Activated T-cell treated with anti-CD3 and anti-CD28 coated beads, Interleukin-2, amount 50 U/mL, for 48 hours (primary cell): ENCODE data around the gene ERO1A.

Source experiments
- DNase-seq, 2 experiments: peaks; one replicate each; pipeline ENCODE4 v3.0.0-alpha.2; 2020

The ERO1A gene

DNA sequence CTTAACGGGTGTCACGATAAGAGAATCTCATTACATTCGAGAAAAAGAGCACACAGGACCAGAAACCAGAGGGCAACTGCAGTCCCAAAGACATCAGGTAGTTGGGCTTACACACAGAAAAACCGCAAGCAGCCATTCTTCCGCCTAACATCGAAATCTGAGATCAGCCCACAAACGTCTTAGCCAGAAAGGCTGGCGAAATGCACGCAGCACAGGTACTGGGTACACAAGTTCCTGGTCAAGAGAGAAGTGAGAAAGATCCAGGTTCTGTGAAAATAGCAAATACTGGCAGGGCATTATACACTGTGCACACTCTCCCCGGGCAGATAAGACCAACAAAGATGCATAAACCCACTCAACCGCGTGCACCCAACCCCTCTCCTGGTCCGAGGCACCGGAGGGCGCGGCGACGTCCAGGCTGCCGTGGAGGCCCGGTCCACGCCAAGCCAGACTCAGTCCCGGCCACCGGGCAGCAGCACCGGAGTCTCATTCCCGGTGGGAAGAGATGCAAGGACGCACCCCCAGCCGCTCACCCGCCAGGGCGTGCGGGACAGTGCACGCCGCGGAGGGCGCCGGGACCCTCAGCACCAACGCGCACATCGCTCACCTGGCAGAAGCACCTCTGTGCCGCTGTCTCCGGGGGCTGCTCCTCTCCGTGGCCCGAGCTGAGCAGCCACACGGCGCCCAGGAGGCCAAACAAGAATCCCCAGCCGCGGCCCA is 437 bp downstream of the ERO1A start:
- DNase-seq: peak; percentile 70 to 74

DNA sequence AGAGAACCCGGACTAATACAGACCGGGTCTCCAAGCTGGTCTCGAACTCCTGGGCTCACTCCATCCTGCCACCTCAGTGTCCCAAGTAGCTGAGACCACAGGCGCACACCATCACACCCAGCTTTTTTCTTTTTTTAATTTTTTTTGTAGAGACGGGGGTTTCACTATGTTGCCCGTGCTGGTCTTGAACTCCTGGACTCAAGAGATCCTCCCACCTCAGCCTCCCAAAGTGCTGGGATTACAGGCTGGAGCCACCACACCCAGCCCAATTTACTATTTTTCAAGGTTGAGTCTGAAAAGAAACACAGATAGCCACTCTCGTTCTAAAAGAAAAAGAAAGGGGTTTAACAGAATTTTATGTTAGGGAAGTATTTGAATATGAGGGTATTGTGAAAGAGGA is 1.8 kb downstream of the ERO1A start:
- DNase-seq: no peak

DNA sequence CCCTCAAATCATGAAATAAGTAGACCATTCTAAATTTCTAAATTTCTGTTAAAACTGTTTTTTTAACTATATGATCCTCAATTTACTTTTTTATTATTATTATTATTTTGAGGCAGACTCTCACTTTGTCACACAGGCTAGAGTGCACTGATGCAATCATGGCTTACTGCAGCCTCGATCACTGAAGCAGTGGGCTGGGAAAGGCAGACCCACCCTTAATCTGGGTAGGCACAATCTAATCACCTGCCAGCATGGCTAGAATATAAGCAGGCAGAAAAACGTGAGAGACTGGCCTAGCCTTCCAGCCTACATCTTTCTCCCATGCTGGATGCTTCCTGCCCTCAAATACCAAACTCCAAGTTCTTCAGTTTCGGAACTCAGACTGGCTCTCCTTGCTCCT is 2.3 kb downstream of the ERO1A start:
- no peak for DNase-seq

DNA sequence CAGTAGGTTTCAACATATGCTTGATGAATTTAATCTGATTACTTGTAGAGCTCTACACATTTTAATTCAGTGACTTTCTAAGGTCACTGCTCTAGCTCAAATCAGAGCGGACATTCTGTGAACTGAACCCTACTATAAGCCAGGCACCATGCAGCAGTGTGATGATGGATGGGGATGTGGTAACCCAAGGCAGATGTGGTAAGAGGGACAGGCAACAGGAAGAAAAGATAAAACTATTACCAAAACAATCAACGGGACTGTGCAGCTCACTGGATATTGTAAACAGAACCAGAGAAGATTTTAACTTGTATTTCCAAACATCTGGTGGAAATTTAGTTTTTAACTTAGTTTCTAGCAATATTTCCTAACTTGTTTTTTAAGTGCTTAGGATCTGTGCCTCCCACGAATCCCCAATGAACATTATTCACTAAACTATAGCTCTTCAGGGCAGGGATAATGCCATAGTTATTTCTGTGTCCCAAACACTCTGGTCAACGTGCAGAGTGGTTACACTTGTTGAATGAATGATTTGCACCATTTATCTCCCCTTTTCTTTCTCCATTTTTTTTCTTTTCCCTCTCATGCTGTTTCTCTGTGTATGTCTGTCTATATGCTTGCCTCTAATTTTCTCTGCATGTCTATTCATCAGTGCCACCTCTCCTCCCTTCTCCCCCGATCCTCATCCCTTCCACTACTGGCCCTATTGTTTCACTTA is 3.0 kb downstream of the ERO1A start:
- DNase-seq: no peak

DNA sequence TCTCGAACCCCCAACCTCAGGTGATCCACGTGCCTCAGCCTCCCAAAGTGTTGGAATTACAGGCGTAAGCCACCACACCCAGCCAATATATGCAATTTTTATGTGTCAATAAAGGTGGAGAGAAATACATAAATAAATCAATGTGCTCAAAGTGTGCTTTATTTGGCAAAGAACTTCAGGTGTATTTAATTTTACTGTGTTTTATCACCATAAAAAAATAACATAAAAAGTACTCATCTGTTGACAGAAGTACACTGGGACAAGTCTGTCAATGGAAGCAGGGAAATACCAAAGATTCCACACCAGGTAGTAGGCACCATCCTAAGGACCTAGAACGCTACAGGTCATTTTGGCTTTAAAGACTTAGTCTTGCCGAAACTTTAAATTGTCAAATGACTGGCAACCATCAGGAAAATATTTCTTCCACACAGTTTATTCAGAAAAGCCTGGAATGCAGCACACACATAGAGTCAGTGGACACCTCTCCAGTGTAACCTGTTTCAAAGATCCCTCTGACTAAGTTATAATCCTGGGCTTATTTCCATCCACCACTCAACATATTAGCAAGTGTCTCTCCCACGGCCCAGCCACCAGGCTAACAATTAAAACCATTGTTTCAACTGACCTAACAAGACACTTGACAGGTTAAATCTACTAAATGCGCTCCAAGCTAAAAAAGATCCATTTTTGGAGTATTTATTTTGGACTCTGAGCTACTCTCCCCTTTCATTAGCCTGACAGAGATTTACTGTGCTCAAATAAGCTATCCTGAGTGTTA is 4.2 kb downstream of the ERO1A start:
- DNase-seq: no peak

DNA sequence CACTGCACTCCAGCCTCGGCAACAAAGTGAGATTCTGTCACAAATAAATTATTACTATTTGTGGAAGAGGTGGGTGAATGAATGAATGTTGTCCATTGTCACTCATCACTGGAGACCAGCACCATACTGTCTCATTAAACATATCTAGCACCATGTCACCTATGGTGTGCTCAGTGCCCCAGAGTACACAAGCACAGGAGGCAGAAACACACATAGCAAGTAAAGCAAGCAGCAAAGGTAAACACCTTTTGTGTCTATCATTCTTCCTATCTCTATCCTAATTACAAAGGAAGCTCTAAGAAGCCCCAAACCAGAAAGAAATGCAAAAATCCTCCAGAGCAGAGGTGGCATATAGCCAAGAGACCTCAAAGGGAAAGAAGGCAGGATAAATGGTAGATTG is 9.2 kb downstream of the ERO1A start:
- DNase-seq: no peak

DNA sequence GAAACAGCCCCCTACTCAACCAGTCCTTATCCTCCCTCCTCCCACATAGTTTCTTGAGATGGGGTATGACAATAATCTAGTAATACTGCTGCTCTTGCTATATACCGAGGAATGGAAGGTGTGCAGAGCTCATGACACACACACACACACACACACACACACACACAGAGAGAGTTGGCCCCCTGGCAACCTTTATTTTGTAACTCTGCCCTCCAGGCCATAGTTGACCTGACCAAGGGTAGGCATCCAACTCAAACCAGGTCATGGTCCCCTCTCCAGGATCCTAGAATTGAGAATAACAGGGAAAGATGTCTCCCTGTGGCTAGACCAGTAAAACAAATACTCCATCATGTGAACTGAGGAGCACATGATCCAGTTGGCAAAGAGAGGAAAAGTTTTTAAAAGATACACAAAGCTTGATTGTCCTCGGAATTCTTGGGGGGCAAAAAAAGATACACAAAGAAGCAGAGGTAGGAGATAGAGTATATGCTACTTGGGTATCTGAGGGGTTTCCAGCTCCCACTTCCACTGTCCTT is 11.3 kb downstream of the ERO1A start:
- no peak for DNase-seq

DNA sequence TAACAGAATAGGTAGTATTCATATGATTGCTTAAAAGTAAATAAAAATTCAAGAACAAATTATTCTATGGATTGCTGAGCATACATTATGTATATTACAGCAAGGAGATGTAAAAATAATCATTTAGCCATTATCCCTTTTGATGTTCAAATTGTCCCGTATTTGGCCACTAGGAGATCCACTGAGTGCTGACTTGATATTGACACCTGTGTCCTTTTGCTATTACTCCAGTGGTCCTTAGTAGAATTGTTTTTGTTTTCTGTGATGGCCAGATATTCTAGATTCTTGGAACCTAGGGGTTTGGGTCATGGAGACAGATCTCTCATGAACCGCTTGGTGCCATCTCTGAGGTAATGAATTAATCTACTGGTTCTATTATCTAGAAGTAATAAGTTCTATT is 16.8 kb downstream of the ERO1A start:
- no peak for DNase-seq

DNA sequence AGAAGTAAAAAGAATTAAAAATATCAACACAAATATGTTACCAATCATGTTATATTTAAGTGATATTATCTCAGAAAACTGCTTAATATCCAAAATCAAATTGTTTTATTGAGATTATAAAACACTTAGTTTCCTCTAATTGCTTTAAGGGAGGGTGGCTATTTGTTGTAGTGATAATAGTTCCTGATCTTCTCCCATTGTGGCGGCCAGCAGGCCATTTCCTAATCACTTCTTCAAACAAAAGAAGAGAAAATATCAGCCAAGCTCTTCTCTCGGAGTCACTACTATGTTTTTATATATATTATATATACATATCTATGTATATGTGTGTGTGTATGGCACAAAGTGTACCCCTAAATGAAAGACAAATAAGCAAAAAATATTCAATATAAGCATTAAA is 31.5 kb downstream of the ERO1A start:
- DNase-seq: no peak

DNA sequence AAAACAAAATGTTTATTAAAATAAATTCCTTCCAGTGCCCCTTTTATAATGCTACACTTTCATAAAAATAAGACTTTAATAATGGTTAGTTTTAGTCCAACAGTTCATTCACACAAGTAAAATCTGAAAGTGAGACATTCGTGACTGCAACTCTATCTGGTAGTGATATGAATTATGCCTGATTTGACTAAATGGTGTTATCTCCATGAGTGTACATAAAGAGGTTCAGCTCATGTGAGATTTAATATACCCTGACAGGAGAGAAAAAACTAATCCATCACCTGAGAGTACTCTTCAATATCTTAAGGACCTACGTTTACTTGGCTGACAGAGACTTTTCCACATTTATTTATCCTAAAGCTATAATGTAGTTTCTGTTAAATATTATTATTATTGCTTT is 34.0 kb downstream of the ERO1A start:
- no peak for DNase-seq

DNA sequence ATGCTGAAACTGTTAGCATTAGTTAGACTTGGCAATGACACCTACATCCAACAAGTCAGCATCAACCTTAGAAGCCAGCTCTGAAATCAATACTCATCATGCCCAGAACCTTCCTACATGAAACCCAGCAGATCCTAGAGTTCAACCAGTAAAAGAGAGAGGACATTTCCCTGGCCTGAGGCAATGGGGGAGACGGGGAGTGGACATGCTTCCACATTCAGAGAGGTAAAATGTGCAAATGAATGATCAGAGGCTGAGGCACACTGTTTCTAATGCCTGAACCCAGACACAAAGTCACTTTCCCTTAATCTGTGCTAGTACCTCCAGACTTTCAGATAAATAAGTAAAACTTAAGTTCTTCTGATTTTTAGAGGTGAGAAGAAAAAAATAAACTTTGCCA is 34.5 kb downstream of the ERO1A start:
- no peak for DNase-seq

DNA sequence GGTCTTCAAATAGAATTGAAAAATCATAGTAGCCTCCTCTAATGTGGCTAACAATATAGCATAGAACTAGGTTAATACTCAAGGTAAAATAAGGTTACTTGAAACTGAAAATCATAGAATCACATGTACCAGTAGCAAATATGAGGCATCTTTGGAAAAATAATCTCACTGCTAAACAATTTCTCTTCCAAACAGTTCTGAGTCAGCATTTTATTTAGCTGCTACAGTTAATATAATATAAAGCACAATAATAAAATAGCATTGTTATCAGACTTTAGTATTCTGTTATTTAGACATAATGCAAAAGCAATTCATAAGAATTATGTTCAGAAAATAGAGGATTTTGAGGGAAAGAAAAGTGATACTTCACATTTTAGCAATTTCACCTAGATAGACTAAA is 35.0 kb downstream of the ERO1A start:
- no peak for DNase-seq

DNA sequence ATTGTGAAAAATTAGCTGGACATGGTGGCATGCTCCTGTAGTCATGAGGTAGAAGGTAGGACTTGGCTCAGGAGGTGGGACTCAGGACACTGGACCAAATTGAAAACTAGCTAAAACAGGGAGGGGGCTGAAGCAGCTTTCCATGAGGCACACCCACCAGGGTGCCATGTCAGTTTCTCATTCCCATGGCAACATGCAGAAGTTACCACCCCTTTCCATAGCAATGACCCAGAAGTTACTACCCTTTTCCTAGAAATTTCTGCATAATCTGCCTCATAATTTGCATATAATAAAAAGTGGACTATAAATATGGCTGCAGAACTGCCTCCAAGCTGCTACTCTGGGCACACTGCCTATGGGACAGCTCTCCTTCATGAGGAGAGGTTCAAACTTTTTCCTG is 38.5 kb downstream of the ERO1A start:
- DNase-seq: no peak

DNA sequence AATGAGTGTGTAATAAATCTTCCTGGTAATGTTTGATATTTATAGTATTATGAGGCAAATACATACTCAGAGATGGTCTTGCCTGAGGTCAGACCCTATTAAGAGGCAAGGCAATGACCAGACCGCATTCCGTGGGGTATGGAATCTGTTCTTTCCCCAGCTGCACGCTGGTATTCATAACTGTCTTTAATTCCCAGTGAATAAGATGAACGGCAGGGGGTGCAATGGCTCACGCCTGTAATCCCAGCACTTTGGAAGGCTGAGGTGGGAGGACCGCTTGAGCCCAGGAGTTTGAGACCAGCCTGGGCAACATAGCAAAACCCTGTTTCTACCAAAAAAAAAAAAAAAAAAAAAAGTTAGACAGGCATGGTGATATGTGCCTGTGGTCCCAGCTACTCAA is 44.6 kb downstream of the ERO1A start:
- no peak for DNase-seq

DNA sequence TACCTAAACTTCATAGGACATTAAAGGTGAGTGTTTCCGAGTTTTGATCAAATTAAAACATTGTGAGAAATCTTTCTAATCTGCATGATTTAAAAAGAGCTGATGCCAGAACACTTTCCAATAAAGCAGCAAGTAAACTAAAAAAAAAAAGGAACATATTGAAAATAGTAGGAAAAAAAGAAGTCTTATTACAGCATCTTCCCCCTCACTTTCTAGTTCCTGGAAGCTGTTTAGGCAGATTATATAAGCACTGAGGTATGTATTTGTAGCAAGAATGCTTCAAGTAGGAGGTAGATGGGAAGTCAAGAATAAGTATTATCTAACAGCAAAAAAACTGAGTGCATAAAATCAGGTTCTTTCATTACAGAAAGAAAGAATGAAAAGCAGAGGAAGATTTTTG is 45.8 kb downstream of the ERO1A start:
- no peak for DNase-seq

DNA sequence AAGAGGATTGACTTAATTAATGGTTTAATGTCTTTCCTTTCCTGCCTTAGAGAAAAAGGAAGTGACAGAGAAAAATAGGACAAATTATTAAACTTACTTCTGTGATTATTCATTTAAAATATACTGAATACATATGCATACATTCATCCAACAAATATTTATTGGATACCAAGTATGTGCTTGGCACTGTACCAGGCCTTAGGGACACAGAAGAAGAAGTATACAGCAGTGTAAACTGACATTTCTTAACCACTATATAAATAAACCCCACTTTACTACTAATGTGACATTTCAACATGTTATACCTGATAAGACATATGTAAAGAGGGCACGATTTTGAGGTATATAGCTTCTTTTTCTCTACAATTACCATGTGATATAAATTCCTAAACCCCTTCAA is 53.6 kb downstream of the ERO1A start:
- DNase-seq: no peak

DNA sequence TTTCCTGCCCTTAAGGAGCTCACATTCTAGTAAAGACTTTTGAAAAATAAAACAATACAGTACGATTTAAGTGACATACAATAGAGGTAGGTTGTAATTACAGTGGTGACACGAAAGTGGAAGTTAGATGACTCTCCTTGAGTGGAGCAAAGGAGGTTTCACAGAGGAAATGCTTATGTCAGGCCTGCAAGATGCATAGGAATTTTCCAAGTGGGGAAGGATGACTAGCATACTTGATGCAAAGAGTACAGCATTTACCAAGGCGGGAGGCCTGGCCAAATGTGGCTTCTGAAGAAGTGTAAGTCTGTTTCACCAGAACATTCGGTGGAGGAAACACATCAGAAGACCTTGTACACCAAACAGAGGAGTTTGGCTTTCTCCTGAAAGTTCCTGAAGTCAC is 55.2 kb downstream of the ERO1A start:
- peak; percentile 30 to 45 for DNase-seq

DNA sequence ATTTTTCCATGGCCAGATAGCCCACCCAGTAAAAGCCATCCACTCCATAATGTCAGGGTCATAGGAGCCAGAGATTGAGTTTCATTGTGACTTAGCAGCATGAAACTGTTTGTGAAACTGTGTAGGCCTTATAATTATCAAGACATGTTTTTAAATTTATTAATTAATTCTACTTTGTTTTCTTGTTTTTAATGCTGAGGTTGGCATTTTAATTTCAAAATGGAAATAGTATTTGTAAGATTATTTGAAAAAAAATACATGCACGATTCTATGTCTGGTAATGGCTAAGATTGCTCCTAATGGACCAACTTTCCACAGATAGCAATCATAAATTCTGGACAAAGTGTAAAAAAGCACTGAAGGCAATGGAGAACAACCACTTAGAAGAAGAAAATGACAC is 75.7 kb downstream of the ERO1A start:
- DNase-seq: no peak

DNA sequence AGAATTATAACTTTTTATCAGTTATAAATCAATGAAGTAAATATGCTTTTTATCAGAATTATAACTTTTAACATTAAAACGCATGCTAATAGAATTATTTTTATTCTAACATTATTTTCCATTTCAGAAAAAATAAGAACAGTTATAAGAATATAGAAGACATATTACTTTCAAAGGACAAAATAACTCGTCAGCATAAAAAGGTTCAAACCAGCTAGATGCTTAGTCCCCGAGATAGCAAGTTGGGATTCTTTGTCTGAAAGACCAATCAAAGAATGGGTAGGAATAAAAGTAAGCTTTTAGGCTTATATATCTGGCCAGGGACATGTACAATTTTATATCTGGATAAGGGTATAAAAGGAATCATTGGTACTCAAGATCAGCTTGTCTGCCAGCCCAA is 76.8 kb downstream of the ERO1A start:
- DNase-seq: no peak

DNA sequence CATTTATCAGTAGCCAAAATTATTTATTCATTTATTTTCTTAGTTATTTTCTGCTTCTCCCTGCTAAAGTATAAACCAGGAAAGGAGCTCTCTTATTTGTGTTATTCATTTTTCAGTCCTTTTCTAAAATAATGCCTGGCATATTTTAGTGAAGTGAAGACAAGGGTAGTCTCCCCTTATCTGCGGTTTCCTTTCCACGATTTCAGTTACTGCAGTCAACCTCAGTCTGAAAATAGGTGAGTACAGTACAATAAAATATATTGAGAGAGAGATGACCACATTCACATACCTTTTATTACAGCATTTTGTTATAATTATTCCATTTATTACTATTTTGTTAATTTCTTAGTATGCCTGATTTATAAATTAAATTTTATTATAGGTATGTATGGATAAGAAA is 85.2 kb downstream of the ERO1A start:
- DNase-seq: no peak

DNA sequence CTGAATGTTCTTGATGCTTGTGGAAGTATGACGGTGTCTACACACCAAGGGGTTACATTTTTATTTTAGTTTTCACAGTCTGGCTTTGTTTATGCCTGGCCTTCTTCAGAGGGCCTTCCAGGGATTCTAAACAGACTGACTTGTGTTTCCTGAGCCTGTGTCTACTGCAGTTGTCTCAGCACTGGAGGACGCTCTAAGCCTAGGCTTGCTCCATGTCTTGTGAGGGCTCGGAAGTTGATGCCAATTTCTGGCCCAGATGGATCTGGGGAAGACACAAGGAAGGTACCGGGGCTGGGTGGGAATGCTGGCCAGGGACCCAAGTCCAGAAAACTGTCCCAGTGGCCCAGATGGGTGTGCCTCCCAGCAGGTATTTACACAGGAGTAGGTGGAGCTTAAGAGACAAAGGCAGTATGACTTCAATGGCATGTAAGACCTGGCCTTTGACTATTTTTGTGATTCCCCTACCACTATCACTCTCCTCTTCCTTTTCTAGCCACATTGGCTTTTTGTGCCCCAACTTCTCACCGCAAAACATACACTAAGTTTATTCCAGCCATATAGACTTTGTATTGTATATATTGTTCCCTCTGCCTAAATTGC is 85.8 kb downstream of the ERO1A start:
- DNase-seq: no peak

DNA sequence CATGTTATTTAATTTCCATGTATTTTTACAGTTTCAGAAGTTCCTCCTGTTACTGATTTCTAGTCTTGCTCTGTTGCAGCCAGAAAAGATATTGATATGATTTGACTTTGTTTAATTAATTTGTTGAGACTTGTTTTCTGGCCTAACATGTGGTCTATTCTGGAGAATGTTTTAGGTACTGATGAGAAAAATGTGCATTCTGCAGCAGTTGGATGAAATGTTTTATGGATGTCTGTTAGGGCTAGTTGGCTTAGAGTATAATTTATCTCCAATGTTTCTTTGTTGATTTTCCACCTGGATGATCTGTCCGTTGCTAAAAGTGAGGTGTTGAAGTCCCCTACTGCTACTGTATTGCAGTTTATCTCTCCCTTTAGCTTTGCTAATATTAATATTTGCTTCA is 88.3 kb downstream of the ERO1A start:
- no peak for DNase-seq

DNA sequence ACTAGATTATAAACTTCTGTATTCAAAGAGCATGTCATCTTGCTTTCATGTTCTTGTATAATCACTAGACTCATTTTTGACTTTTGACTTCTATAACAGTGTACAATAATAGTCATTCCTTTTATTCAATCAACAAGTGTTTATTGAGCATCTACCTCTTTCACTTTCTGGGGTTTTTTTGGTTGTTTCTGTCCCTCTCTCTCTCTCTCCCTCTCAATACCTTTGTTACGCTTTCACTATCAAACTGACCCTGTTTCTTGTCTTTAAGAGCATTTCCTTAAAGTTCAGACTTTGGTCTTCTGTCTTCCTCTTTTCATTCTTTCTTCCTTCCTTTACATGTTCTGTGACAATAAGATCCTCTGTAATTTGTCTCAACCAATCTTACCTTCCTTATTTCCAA is 93.2 kb downstream of the ERO1A start:
- DNase-seq: no peak
